ENCODE measurements around the gene SYCE3. TPM values are rescaled to one million over a fixed set of nuclear protein-coding genes. Genes with fewer than 3 reads are reported as not detected.

Gene SYCE3
- total RNA-seq, 1 donor from 2014 or later = not detected

GRCh38 chr22:50600538-50600937 lies 37.8 kb upstream of the SYCE3 start, which contains the start of gene MAPK8IP2:
TSS of gene MAPK8IP2 (plus strand) at chr22:50600793. CDS start at chr22:50600819, 26 bp downstream.
- no peak for DNase-seq

- peak; percentile 56 for DNase-seq
Observed at GRCh38 chr22:50599816-50600455, 37.2 kb upstream of the SYCE3 start.

GRCh38 chr22:50597097-50597496 lies 34.4 kb upstream of the SYCE3 start:
- no peak for DNase-seq

GRCh38 chr22:50595189-50595588 lies 32.5 kb upstream of the SYCE3 start:
- no peak for DNase-seq

- no peak for DNase-seq
Observed at GRCh38 chr22:50587407-50587806, 24.7 kb upstream of the SYCE3 start.

- no peak for DNase-seq
Observed at GRCh38 chr22:50586416-50586815, 23.7 kb upstream of the SYCE3 start.

GRCh38 chr22:50585781-50586180 lies 23.1 kb upstream of the SYCE3 start:
- DNase-seq = no peak

GRCh38 chr22:50585238-50585637 lies 22.5 kb upstream of the SYCE3 start:
- no peak for DNase-seq

- DNase-seq = no peak
Observed at GRCh38 chr22:50584106-50585096, 21.7 kb upstream of the SYCE3 start.

- DNase-seq = no peak
Observed at GRCh38 chr22:50583294-50583861, 20.7 kb upstream of the SYCE3 start.

GRCh38 chr22:50582493-50583293 lies 20.0 kb upstream of the SYCE3 start, which contains the start of gene CHKB:
TSS of gene CHKB (minus strand) at chr22:50582849. CDS start at chr22:50582781, 68 bp downstream.
- peak; percentile 98 for DNase-seq

GRCh38 chr22:50581950-50582492 lies 19.3 kb upstream of the SYCE3 start:
- peak; percentile 39 for DNase-seq

GRCh38 chr22:50581031-50581949 lies 18.6 kb upstream of the SYCE3 start:
- no peak for DNase-seq

- DNase-seq = no peak
Observed at GRCh38 chr22:50579752-50580151, 17.0 kb upstream of the SYCE3 start.

GRCh38 chr22:50578776-50579310 lies 16.1 kb upstream of the SYCE3 start:
- no peak for DNase-seq

- no peak for DNase-seq
Observed at GRCh38 chr22:50577987-50578775, 15.5 kb upstream of the SYCE3 start, which contains the start of gene CPT1B. TSS of gene CPT1B (minus strand) at chr22:50578427. CDS start at chr22:50577915, 512 bp downstream.

- no peak for DNase-seq
Observed at GRCh38 chr22:50577697-50577986, 14.9 kb upstream of the SYCE3 start.

GRCh38 chr22:50576806-50577696 lies 14.3 kb upstream of the SYCE3 start:
- no peak for DNase-seq

- peak; percentile 81 for DNase-seq
Observed at GRCh38 chr22:50576070-50576469, 13.4 kb upstream of the SYCE3 start.
